ENCODE results near the gene CRLF3. TPM values are rescaled to one million over a fixed set of nuclear protein-coding genes. Genes with fewer than 3 reads are reported as not detected.
A peak's percentile ranks its signal among the peaks of the same experiment; 100 is the strongest.
"Not testable (repeated sequence)": the region's sequence is repeated elsewhere in the genome, so short reads cannot be mapped to it uniquely, and the experiment has no call there.

CRLF3 gene
- polyA plus RNA-seq, 3 donors from 2014 or later = 85.8 to 98.7 (median 97.8) TPM

DNA sequence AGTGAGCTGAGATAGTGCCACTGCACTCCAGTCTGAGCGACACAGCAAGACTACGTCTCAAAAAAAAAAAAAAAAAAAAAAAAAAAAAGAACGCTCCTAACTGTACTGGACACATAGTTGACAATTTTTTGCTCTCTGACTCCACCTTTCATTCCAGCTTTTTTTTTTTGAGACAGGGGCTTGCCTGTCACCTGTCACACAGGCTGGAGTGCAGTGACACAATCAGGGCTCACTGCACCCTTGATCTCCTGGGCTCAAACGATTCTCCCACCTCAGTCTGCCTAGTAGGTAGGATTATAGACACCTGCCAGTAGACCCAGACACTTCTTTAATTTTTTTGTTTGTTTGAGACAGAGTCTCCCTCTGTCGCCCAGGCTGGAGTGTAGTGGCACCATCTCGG is 2.6 kb upstream of the CRLF3 start:
- Mint-ChIP-seq H3K9me3 (no peaks in the 10 kb centered on the region), H3K4me1 (peaks cover 32 to 35% of the 10 kb centered on the region in 2 donors), H3K27ac (no peak overlapping the region), H3K27me3 (ENCODE audit: low read depth in 3 of 3) (peaks cover 6 to 14% (median 14%) of the 10 kb centered on the region in 3 donors), H3K36me3 (no peaks in the 10 kb centered on the region), H3K4me3 (peak overlapping the region in 1 of 5 donors; percentile 40)
- no peak for DNase-seq

DNA sequence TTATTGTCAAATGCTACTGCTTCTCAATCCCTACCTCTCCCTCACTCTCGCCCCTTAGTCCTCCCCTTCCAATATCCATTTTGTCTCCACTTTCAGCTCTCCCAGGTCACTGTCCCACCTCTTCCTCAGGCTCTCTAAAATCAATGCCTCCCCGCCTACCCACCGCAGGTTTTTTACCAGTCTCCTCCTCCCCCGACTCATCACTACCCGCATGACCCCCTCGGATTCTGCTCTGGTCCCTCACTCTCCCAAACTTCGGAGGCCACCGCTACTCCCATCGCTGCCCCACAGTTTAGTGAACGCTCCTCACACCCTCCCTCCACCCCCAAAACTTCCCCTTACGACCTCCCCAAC is 513 bp downstream of the CRLF3 start:
- Mint-ChIP-seq H3K9me3 (no peaks in the 10 kb centered on the region), H3K27ac (peak overlapping the region; percentile 83 to 94 (median 90)), H3K36me3 (no peaks in the 10 kb centered on the region), H3K4me3 (peak overlapping the region; percentile 90 to 96 (median 93)), H3K4me1 (peaks cover 48 to 51% of the 10 kb centered on the region in 2 donors), H3K27me3 (ENCODE audit: low read depth in 3 of 3) (peaks cover 0 to 4% (median 2%) of the 10 kb centered on the region in 3 donors)
- DNase-seq = peak in 2 of 3 donors; percentile 20 to 29

DNA sequence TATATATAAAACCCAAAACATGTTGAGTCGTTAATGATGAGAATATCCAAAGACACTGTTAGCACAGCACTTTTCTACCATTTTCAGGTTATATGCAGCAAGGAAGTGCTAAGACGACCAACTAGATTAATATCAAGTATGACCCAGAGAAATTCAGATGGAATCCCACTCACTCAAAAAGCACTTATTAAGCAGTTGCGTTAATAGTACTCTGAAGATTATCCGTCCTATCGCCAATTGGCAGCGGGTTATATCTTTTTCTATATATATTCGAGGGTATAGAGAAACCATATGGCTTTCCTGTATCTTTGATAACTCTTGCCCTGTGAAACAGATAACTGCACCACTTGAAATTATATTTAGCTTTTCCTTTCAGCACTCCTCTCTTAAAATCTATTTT is 1.1 kb downstream of the CRLF3 start:
- peaks cover 0 to 4% (median 2%) of the 10 kb centered on the region in 3 donors for H3K27me3 Mint-ChIP-seq (ENCODE audit: low read depth in 3 of 3)
- H3K9me3 Mint-ChIP-seq = no peaks in the 10 kb centered on the region
- peak overlapping the region; percentile 83 to 94 (median 90) for H3K27ac Mint-ChIP-seq

DNA sequence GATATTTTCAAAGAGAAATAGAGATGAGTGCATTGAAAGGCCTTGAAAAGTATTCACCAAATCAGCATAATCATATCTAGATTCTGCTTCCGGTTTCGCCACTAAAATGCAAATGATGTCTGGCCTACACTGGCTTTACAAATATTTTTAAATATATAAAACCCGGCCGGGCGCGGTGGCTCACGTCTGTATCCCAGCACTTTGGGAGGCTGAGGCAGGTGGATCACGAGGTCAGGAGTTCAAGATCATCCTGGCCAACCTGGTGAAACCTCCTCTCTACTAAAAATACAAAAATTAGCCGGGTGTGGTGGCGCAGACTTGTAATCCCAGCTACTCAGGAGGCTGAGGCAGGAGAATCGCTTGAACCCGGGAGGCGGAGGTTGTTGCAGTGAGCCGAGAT is 1.6 kb downstream of the CRLF3 start:
- peak overlapping the region; percentile 83 to 94 (median 92) for H3K27ac Mint-ChIP-seq
- peak in 1 of 3 donors; percentile 31 for DNase-seq
- H3K9me3 Mint-ChIP-seq; H3K36me3 Mint-ChIP-seq; H3K27me3 Mint-ChIP-seq (ENCODE audit: low read depth in 3 of 3): not testable (repeated sequence)
- peak overlapping the region; percentile 90 to 96 (median 93) for H3K4me3 Mint-ChIP-seq
- H3K4me1 Mint-ChIP-seq = peaks cover 59 to 61% of the 10 kb centered on the region in 2 donors

More for the DNA sequence above, 1.1 kb downstream of the CRLF3 start:
- peak overlapping the region; percentile 90 to 96 (median 93) for H3K4me3 Mint-ChIP-seq
- DNase-seq = no peak
- peaks cover 0 to 4% (median 0%) of the 10 kb centered on the region in 3 donors for H3K36me3 Mint-ChIP-seq
- H3K4me1 Mint-ChIP-seq = peaks cover 54 to 56% of the 10 kb centered on the region in 2 donors

DNA sequence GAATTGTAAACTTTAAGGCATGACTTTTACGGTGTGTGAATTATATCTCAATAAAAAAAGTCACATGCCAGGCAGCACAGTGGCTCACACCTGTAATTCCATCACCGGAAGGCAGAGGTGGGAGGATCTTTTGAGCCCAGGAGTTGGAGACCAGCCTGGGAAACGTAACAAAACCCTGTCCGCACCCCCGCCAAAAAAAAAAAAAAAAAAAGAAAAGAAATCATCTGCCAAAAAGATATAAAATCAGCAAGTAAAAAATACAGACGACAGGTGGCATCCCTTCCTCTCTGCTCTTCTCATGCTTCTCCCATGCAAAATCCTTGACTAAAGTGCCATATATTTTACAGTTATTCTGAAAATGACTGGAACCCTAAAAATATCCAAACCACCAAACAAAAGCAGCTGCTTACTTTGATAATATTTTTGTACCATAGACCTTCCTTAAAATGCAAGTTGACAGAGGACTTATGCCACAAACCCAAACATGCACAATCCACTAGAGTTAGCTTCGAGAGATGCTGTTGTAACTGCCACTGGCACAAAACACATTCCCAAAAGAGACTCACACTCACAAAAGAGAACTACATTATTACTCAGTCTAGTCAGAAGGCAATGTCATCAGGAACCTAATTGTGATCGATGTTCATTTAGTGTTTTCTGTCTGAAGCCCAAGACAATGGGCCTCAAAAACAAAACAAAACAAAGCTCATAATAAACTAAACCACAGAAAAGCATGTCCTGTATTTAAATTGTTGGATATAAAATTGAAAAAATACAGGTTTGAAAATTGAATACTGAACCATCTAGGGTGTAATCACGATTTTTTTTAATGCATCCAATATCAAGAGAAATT is 2.4 kb downstream of the CRLF3 start:
- Mint-ChIP-seq H3K27ac (peak overlapping the region; percentile 83 to 94 (median 92)), H3K36me3 (peaks cover 0 to 4% (median 0%) of the 10 kb centered on the region in 3 donors), H3K4me1 (peaks cover 61 to 65% of the 10 kb centered on the region in 2 donors), H3K27me3 (ENCODE audit: low read depth in 3 of 3) (peaks cover 0 to 4% (median 3%) of the 10 kb centered on the region in 3 donors), H3K4me3 (peak overlapping the region; percentile 90 to 96 (median 93)), H3K9me3 (no peaks in the 10 kb centered on the region)
- DNase-seq = no peak

DNA sequence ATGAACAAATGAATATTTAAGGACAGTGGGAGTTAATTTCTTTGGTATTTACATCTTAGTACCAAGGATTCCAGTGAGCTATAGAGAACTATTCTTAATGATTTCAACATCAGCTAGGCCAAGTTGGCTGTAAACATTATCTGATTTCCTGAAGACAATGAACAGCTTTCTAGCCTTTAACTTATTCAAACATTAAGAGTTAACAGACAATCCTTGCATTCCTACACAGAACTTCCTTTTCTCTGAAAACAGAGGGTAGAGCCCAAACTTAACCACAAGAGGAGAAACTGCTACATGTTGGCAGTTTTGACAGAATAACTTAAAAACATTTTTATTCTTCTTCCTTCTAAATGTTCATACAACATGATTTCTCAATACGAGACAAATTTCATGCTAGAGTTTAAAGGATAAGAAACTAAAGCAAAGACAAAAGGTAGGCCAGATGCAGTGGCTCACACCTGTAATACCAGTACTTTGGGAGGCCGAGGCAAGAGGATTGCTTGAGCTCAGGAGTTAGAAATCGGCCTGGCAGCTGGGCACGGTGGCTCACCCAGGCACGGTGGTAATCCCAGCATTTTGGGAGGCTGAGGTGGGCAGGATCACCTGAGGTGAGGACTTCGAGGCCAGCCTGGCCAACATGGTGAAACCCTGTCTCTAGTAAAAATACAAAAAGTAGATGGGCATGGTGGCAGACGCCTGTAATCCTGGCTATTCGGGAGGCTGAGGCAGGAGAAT is 4.4 kb downstream of the CRLF3 start:
- no peak for DNase-seq
- H3K4me1 Mint-ChIP-seq = peaks cover 67 to 70% of the 10 kb centered on the region in 2 donors
- peaks cover 0 to 4% (median 3%) of the 10 kb centered on the region in 3 donors for H3K27me3 Mint-ChIP-seq (ENCODE audit: low read depth in 3 of 3)
- peaks cover 0 to 4% (median 4%) of the 10 kb centered on the region in 3 donors for H3K36me3 Mint-ChIP-seq
- peak overlapping the region; percentile 83 to 94 (median 92) for H3K27ac Mint-ChIP-seq
- no peaks in the 10 kb centered on the region for H3K9me3 Mint-ChIP-seq
- peak overlapping the region; percentile 64 to 94 (median 90) for H3K4me3 Mint-ChIP-seq

DNA sequence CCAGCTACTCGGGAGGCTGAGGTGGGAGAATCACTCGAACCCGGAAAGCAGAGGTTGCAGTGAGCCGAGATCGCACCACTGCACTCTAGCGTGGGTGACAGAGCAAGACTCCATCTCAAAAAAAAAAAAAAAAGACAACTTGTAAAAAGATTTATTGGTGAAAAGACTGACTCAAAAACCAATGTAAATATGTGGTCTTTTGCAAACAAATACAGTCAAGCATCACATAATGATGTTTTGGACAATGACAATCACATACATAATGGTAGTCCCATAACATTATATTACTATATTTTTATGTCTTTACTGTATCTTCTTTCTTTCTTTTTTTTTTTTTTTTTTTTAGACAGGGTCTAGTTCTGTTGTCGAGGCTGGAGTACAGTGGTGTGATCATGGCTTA is 8.3 kb downstream of the CRLF3 start:
- Mint-ChIP-seq H3K36me3 (peaks cover 0 to 4% (median 4%) of the 10 kb centered on the region in 3 donors), H3K9me3 (no peaks in the 10 kb centered on the region), H3K27ac (peak overlapping the region in 1 of 6 donors; percentile 88), H3K4me1 (peaks cover 62% of the 10 kb centered on the region in 2 donors), H3K4me3 (no peak overlapping the region), H3K27me3 (ENCODE audit: low read depth in 3 of 3) (peaks cover 0 to 2% (median 0%) of the 10 kb centered on the region in 3 donors)
- no peak for DNase-seq

DNA sequence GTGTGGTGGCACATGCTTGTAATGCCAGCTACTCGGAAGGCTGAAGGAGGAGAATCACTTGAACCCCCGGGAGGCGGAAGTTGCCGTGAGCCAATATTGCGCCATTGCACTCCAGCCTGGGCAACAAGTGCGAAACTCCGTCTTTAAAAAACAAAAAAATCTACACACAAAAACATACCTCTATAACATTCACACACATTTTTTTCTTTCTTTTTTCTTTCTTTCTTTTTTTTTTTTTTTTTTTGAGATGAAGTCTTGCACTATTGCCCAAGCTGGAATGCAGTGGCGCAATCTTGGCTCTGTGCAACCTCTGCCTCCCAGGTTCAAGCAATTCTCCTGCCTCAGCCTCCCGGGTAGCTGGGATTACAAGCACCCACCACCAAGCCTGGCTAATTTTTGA is 9.6 kb downstream of the CRLF3 start:
- not testable (repeated sequence) for H3K27me3 Mint-ChIP-seq (ENCODE audit: low read depth in 3 of 3); H3K9me3 Mint-ChIP-seq; DNase-seq; H3K36me3 Mint-ChIP-seq; H3K4me3 Mint-ChIP-seq; H3K27ac Mint-ChIP-seq
- peaks cover 61 to 62% of the 10 kb centered on the region in 2 donors for H3K4me1 Mint-ChIP-seq

DNA sequence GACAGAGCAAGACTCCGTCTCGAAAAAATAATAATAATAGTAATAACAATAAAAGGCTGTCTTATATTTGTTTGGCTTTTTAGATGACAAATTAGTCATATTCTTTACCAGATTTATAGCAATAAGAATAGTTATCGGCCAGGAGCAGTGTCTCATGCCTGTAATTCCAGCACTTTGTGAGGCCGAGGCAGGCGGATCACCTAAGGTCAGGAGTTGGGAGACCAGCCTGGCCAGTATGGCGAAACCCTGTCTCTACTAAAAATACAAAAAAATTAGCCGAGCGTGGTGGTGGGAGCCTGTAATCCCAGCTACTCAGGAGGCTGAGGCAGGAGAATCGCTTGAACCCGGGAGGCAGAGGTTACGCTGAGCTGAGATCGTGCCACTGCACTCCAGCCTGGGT is 10.3 kb downstream of the CRLF3 start:
- H3K4me1 Mint-ChIP-seq = peaks cover 61 to 62% of the 10 kb centered on the region in 2 donors
- not testable (repeated sequence) for H3K4me3 Mint-ChIP-seq; DNase-seq; H3K9me3 Mint-ChIP-seq; H3K27me3 Mint-ChIP-seq (ENCODE audit: low read depth in 3 of 3); H3K27ac Mint-ChIP-seq; H3K36me3 Mint-ChIP-seq

DNA sequence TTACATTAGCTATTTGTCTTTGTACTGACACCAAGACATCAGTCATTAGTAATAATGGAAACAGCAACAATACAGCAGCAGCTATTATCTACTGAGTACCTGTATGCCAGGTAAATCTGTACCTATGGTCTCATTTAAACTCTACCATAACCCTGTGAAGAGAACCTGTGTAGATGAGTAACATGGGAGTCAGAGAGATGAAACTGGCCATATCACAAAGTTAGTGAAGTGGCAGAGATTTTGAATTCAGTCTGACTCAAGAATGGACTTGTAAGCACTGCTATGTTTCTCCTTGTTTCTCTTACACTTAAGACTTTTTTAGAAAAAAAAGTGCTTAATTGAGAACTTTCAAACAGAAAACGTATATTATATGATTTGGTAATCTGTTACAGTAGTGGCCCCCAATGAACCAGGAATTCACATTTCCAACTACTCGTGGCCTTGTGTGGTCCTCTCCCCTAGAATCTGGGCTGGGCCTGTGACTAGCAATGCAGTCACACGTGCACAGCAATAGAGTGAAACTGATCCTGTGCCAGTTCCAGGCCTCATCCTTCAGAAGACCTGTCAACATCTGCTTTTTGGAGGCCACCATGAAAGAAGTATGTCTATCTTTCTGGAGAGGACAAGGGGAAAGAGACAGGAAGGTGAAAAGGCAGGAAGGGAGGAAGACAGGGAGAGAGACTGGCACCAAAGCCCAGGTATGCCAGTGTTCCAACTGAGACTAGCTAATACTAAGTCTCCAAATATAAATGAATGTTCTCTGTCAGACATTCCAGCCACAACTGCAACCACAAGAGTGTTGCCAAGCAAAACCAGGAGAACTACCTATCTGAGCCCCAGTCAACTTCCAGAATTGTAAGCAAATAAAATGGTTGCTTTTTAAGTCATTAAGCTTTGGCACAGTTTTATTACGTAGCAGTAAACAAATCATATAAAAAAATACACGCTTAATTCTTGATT is 12.0 kb downstream of the CRLF3 start:
- Mint-ChIP-seq H3K27ac (peak overlapping the region; percentile 75 to 93 (median 86)), H3K27me3 (ENCODE audit: low read depth in 3 of 3) (peaks cover 0 to 3% (median 2%) of the 10 kb centered on the region in 3 donors), H3K36me3 (peaks cover 0 to 4% (median 0%) of the 10 kb centered on the region in 3 donors), H3K9me3 (no peaks in the 10 kb centered on the region), H3K4me3 (peak overlapping the region in 3 of 5 donors; percentile 22 to 45 (median 25)), H3K4me1 (peaks cover 62 to 64% of the 10 kb centered on the region in 2 donors)
- no peak for DNase-seq

DNA sequence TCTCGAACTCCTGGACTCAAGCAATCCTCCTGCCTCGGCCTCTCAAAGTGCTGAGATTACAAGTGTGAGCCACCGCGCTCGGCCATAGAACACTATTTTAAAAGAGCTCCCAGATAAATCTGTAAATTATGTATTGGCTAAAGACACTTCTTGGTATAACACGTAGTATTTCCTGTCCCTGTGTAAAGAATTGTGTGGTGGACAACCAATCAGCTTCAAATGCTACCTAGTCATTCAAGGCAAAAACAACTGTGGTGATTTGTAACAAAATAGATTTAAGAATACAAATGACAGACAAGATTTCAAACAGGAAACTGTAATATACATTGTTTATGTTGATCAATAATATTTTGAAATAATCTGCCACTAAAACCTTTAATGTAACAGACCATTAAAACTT is 14.6 kb downstream of the CRLF3 start:
- no peaks in the 10 kb centered on the region for H3K36me3 Mint-ChIP-seq
- H3K27ac Mint-ChIP-seq = peak overlapping the region; percentile 86 to 98 (median 94)
- peak overlapping the region; percentile 81 to 90 (median 84) for H3K4me3 Mint-ChIP-seq
- peaks cover 0 to 4% (median 2%) of the 10 kb centered on the region in 3 donors for H3K27me3 Mint-ChIP-seq (ENCODE audit: low read depth in 3 of 3)
- DNase-seq = no peak
- H3K9me3 Mint-ChIP-seq = no peaks in the 10 kb centered on the region
- H3K4me1 Mint-ChIP-seq = peaks cover 66 to 74% of the 10 kb centered on the region in 2 donors

DNA sequence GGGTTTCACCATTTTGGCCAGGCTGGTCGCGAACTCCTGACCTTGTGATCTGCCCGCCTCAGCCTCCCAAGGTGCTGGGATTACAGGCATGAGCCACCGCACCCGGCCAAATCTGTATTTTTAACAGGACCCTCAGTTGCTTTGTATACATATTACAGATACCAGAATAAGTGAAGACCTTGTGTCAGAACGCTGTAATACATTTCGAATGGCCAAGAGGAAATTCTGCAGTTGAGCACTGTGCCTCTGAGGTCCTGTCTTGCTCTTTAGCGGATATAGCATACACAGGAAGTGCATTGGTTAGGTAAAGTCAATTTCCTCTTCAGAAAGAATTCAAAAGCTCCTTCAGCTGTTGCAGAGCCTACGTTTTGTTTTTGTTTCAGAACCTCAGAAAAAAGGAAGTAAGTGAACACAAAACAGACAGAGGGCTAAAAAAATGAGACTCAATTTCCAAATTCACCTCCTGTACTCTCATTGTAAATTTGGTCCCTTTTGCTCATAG is 15.7 kb downstream of the CRLF3 start:
- Mint-ChIP-seq H3K9me3 (no peaks in the 10 kb centered on the region), H3K4me3 (peak overlapping the region; percentile 81 to 90 (median 84)), H3K36me3 (peaks cover 0 to 4% (median 0%) of the 10 kb centered on the region in 3 donors), H3K27ac (peak overlapping the region; percentile 86 to 98 (median 94)), H3K27me3 (ENCODE audit: low read depth in 3 of 3) (peaks cover 0 to 4% (median 2%) of the 10 kb centered on the region in 3 donors), H3K4me1 (peaks cover 73 to 81% of the 10 kb centered on the region in 2 donors)
- DNase-seq = peak; percentile 60 to 67 (median 65)

DNA sequence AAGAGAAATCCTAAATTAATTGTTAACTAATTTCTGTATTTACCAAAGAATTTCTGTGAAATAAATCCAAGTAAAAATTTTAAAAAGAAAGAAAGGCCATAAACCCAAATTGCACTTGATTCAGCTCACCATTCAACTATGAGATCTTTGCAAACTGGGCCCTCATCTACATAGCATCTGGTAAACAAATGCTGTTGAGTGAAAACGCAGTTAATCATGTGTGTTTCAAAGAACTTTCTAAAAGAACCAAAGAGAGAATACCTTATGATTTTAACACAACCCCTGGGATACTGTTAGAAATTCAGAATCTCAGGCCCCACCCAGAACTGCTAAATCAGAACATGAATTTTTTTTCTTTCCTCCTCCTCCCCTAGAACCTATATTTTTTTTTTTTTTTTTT is 16.6 kb downstream of the CRLF3 start:
- peak overlapping the region; percentile 40 to 94 (median 84) for H3K27ac Mint-ChIP-seq
- H3K9me3 Mint-ChIP-seq = no peaks in the 10 kb centered on the region
- peaks cover 0 to 4% (median 2%) of the 10 kb centered on the region in 3 donors for H3K27me3 Mint-ChIP-seq (ENCODE audit: low read depth in 3 of 3)
- no peak for DNase-seq
- H3K36me3 Mint-ChIP-seq = peaks cover 4 to 11% (median 7%) of the 10 kb centered on the region in 3 donors
- H3K4me1 Mint-ChIP-seq = peaks cover 68 to 77% of the 10 kb centered on the region in 2 donors
- peak overlapping the region; percentile 56 to 70 (median 59) for H3K4me3 Mint-ChIP-seq

All from immature natural killer cell (primary cell).